ENCODE results near the gene LCA5L.

DNA sequence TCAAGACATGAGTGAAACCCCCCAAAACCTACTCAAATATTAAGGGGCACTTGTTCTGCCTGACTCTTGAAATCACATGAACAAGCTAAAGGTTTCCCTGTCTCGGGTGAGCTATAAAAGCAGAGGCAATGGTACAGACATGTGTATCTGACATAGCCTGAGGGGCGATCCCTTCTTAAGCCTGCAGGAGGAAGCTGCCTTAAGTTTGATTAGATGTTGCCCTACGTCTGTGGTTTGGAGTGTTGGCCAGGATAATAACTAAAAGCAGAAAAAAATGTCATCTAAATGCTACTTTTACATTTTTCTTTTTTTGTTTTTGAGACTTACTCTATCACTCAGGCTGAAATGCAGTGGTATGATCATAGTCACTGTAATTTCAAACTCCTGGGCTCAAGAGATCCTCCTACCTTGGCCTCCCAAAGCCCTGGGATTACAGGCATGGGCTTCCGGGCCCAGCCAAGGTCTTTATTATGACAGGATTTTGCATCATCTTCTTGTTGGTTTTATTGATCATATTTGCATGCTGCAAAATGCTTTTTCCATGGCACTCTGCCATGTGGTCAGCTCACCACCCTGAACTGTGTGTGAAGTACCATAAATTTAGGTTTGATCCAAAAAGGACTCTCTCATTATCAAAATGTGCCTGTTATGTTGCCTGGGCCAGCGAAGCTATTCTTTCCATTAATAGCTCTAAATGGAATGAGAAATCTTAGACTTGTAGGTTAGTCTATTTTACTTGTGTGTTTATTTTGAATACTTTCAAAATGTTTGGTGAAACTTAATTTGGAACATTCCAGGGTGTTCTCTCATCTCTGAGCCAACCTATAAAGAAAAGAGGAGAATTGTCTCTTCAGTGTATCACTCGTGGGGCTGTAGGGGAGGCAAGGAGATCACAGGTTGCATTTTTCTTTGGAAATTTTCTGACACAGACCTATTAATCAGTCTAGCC lies 81.7 kb downstream of the LCA5L start:
- TF ChIP-seq, protein P1, sequence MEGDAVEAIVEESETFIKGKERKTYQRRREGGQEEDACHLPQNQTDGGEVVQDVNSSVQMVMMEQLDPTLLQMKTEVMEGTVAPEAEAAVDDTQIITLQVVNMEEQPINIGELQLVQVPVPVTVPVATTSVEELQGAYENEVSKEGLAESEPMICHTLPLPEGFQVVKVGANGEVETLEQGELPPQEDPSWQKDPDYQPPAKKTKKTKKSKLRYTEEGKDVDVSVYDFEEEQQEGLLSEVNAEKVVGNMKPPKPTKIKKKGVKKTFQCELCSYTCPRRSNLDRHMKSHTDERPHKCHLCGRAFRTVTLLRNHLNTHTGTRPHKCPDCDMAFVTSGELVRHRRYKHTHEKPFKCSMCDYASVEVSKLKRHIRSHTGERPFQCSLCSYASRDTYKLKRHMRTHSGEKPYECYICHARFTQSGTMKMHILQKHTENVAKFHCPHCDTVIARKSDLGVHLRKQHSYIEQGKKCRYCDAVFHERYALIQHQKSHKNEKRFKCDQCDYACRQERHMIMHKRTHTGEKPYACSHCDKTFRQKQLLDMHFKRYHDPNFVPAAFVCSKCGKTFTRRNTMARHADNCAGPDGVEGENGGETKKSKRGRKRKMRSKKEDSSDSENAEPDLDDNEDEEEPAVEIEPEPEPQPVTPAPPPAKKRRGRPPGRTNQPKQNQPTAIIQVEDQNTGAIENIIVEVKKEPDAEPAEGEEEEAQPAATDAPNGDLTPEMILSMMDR (IDR thresholded peaks at IDR 0.05), result no peak
- no peak for TF ChIP-seq EP300 (IDR thresholded peaks at IDR 0.05)
